PC-3 (cell line): ENCODE results near the gene HLA-A.

Experiments
- EZH2 ChIP-seq: fragments of 300-600 bp; sonication (generic); IDR thresholded peaks from one replicate; pipeline ENCODE4 v1.6.1; 2017; ENCODE audit warnings: antibody characterized with exemption, mild to moderate bottlenecking, low read length; ENCODE audit not compliant: unreplicated experiment
- TF ChIP-seq, protein P1 (sequence below): fragments of 300-600 bp; sonication (generic); conservative IDR thresholded peaks from 2 replicates; pipeline ENCODE4 v1.5.1; 2017; ENCODE audit warnings: antibody characterized with exemption, low read depth, mild to moderate bottlenecking, low read length

DNA sequence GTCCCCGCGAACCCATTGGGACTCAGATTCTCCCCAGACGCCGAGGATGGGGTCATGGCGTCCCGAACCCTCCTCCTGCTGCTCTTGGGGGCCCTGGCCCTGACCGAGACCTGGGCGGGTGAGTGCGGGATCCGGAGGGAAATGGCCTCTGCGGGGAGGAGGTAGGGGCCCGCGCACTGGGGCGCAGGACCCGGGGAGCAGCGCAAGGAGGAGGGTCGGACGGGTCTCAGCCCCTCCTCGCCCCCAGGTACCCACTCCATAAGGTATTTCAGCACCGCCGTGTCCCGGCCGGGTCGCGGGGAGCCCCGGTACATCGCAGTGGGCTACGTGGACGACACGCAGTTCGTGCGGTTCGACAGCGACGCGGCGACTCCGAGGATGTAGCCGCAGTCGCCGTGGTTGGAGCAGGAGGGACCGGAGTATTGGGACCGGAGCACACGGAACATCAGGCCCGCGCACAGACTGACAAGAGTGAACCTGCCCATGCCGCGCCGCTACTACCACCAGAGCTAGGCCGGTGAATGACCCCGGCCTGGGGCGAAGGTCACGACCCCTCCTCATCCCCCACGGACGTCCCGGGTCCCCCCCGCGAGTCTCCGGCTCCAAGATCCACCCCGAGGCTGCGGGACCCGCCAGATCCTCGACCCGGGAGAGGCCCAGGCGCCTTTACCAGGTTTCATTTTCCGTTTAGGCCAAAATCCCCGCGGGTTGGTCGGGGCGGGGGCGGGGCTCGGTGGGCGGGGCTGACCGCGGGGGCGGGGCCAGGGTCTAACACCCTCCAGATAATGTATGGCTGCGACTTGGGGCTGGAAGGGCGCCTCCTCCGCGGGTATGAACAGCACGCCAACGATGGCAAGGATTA, 15.7 kb upstream of the HLA-A start:
- TF ChIP-seq, protein P1, sequence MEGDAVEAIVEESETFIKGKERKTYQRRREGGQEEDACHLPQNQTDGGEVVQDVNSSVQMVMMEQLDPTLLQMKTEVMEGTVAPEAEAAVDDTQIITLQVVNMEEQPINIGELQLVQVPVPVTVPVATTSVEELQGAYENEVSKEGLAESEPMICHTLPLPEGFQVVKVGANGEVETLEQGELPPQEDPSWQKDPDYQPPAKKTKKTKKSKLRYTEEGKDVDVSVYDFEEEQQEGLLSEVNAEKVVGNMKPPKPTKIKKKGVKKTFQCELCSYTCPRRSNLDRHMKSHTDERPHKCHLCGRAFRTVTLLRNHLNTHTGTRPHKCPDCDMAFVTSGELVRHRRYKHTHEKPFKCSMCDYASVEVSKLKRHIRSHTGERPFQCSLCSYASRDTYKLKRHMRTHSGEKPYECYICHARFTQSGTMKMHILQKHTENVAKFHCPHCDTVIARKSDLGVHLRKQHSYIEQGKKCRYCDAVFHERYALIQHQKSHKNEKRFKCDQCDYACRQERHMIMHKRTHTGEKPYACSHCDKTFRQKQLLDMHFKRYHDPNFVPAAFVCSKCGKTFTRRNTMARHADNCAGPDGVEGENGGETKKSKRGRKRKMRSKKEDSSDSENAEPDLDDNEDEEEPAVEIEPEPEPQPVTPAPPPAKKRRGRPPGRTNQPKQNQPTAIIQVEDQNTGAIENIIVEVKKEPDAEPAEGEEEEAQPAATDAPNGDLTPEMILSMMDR, result no peak
- no peak for TF ChIP-seq EZH2
